GM12878 (cell line): ENCODE data around the gene CMYA5. TPM values are rescaled to one million over a fixed set of nuclear protein-coding genes. Genes with fewer than 3 reads are reported as not detected.

ENCODE experiments used
- ATAC-seq: fragments of 200-7000 bp; cut with Tn5 transposase; 3 replicates; pipeline ENCODE4 v1.9.1; 2020; ENCODE audit warnings: mild to moderate bottlenecking, moderate library complexity
- BruUV-seq: library from RNA; stranded (reverse); fragments of 400-500 nt; replicated peaks from 2 replicates; lab custom pipeline; 2021; lab: Mats Ljungman, UMichigan
- CTCF ChIA-PET: fragments of 300-600 bp; sonication (Branson Sonifier 250); formaldehyde crosslinking; extraction: SDS; loops from one replicate; lab custom pipeline; 2021; ENCODE audit warnings: inconsistent platforms; lab: Yijun Ruan, JAX
- POLR2A ChIA-PET: fragments of 350-600 bp; formaldehyde crosslinking; extraction: SDS; loops from one replicate; lab custom pipeline; 2021; ENCODE audit warnings: inconsistent platforms; lab: Charles Lee
- RAD21 ChIA-PET: fragments of 300-600 bp; sonication (Branson Sonifier 250); formaldehyde crosslinking; loops from one replicate; lab custom pipeline; 2023; ENCODE audit warnings: antibody characterized with exemption; ENCODE audit not compliant: unreplicated experiment; lab: Charles Lee
- SMC1A ChIA-PET: fragments of 300-600 bp; sonication (Branson Sonifier 250); formaldehyde crosslinking; loops from one replicate; lab custom pipeline; 2023; ENCODE audit not compliant: unreplicated experiment, uncharacterized antibody; lab: Charles Lee
- DNase-seq: peaks from one replicate; pipeline ENCODE4 v3.0.0-alpha.2; 2011; ENCODE audit warnings: low read depth, low spot score
- FAIRE-seq: peaks from 3 replicates; lab custom pipeline; 2011; peaks lifted over from hg19 to GRCh38; lab: Jason Lieb, UNC
- H2AFZ ChIP-seq: 2 replicates; pipeline ENCODE4 v1.6.0; 2011; ENCODE audit warnings: low read depth, low read length, control low read depth; ENCODE audit not compliant: control insufficient read depth
- H3K27ac ChIP-seq: 2 replicates; pipeline ENCODE4 v1.5.1; 2011; ENCODE audit warnings: control low read depth; ENCODE audit not compliant: control insufficient read depth, insufficient read depth
- H3K27me3 ChIP-seq, 2 experiments: replicated peaks in 1 of 2; 2 replicates each; pipeline versions ENCODE4 v1.6.0 to v1.6.1; 2011; ENCODE audit warnings: low read length in 1 of 2; ENCODE audit not compliant: control insufficient read depth in 2 of 2, insufficient read depth in 2 of 2
- H3K36me3 ChIP-seq, 2 experiments: 2 replicates each; pipeline ENCODE4 v1.5.1; 2011; ENCODE audit warnings: low read length in 1 of 2; ENCODE audit not compliant: control insufficient read depth in 2 of 2, insufficient read depth in 2 of 2
- H3K4me1 ChIP-seq: 2 replicates; pipeline ENCODE4 v1.6.1; 2011; ENCODE audit warnings: mild to moderate bottlenecking, low read length, moderate library complexity, mixed read lengths; ENCODE audit not compliant: control insufficient read depth, insufficient read depth
- H3K4me2 ChIP-seq: 2 replicates; pipeline ENCODE4 v1.6.0; 2011; ENCODE audit warnings: control low read depth; ENCODE audit not compliant: control insufficient read depth, insufficient read depth
- H3K4me3 ChIP-seq: fragments of 200-600 bp; sonication (generic); 2 replicates; pipeline ENCODE4 v1.5.1; 2016
- H3K79me2 ChIP-seq: 2 replicates; pipeline ENCODE4 v1.6.0; 2011; ENCODE audit warnings: low read length; ENCODE audit not compliant: control insufficient read depth, insufficient read depth
- H3K9ac ChIP-seq: 2 replicates; pipeline ENCODE4 v1.8.0; 2011; ENCODE audit warnings: low read length, control low read depth, mixed read lengths; ENCODE audit not compliant: control insufficient read depth, insufficient read depth
- H3K9me3 ChIP-seq: replicated peaks from 3 replicates; pipeline ENCODE4 v1.5.1; 2011; ENCODE audit warnings: mild to moderate bottlenecking, low read length; ENCODE audit not compliant: control insufficient read depth, insufficient read depth
- H4K20me1 ChIP-seq: 2 replicates; pipeline ENCODE4 v1.6.0; 2011; ENCODE audit not compliant: control insufficient read depth, insufficient read depth
- BMI1 ChIP-seq: fragments of 450-650 bp; IDR thresholded peaks from 2 replicates; pipeline ENCODE4 v1.6.1; 2016; ENCODE audit warnings: mild to moderate bottlenecking, moderate library complexity, borderline replicate concordance
- CEBPB ChIP-seq, 2 experiments: fragments of 150-350 bp in 1 of 2; IDR thresholded peaks; 2 replicates each; pipeline ENCODE4 v1.6.1; 2012 to 2014; ENCODE audit warnings: low read depth in 2 of 2, low read length in 2 of 2, borderline replicate concordance in 1 of 2, inconsistent platforms in 1 of 2
- CREB1 ChIP-seq: IDR thresholded peaks from 2 replicates; pipeline ENCODE4 v1.6.1; 2012; ENCODE audit warnings: low read depth, mild to moderate bottlenecking, inconsistent platforms
- EED ChIP-seq: sonication (generic); IDR thresholded peaks from 2 replicates; pipeline ENCODE4 v1.6.1; 2016; ENCODE audit warnings: antibody characterized with exemption, low read depth
- KAT2A ChIP-seq: conservative IDR thresholded peaks from 2 replicates; pipeline ENCODE4 v1.6.1; 2011; ENCODE audit warnings: low read depth, low read length; ENCODE audit not compliant: control insufficient read depth
- KLF5 ChIP-seq: fragments of 450-650 bp; IDR thresholded peaks from 2 replicates; pipeline ENCODE4 v1.6.1; 2014; ENCODE audit warnings: mild to moderate bottlenecking; ENCODE audit not compliant: partially characterized antibody
- POLR2A ChIP-seq: IDR thresholded peaks from 2 replicates; pipeline ENCODE4 v1.6.1; 2011; ENCODE audit warnings: low read depth, mild to moderate bottlenecking, low read length
- SUPT20H ChIP-seq: IDR thresholded peaks from 2 replicates; pipeline ENCODE4 v1.6.1; 2011; ENCODE audit warnings: low read depth, mild to moderate bottlenecking, low read length, moderate library complexity, borderline replicate concordance; ENCODE audit not compliant: control insufficient read depth
- ZNF274 ChIP-seq: IDR thresholded peaks from one replicate; pipeline ENCODE4 v1.8.0; 2011; ENCODE audit not compliant: insufficient read length, insufficient read depth
- ZSCAN29 ChIP-seq: fragments of 450-650 bp; IDR thresholded peaks from 2 replicates; pipeline ENCODE4 v1.6.1; 2017; ENCODE audit warnings: mild to moderate bottlenecking, moderate library complexity
- WGBS: methylation state at CpG from one replicate; pipeline ENCODE4 v1.1.6; 2016; ENCODE audit warnings: low lambda C conversion rate; ENCODE audit not compliant: insufficient replicate concordance, insufficient coverage; ENCODE audit errors: missing lambda C conversion rate; 5-methylcytosine and 5-hydroxymethylcytosine counted together
- in situ Hi-C: fragments of 300-500 bp; cut with MboI; formaldehyde crosslinking; loops from 9 replicates; pipeline ENCODE4 v1.14.3; 2018; ENCODE audit warnings: mixed read lengths
- intact Hi-C: fragments of 100-400 bp; cut with micrococcal nuclease; formaldehyde crosslinking; loops from one replicate; pipeline ENCODE4 v1.14.2; 2022; ENCODE audit not compliant: unreplicated experiment
- polyA plus RNA-seq, 11 experiments: library from polyadenylated mRNA; depleted of rRNA in 4 of 11; unstranded in 6 of 11; stranded (reverse) in 5 of 11; fragments of >200 nt; fragmentation: Nextera tagmentation in 4 of 11; fragmentation: Illumina TruSeq in 1 of 11; extraction: Ambion mirVana in 4 of 11; extraction: Trizol in 1 of 11; gene quantifications; 1 replicate in 1 of 11; 2 replicates in 10 of 11; pipeline versions ENCODE4 v1.2.1 to v1.2.3, GENCODE V29; 2011 to 2016; ENCODE audit warnings: inconsistent platforms in 2 of 11, missing spikeins in 2 of 11, low read depth in 1 of 11
- total RNA-seq, 4 experiments: library from RNA; depleted of rRNA in 3 of 4; stranded (reverse); fragments of >200 nt in 3 of 4; fragmentation: Illumina TruSeq in 1 of 4; extraction: Trizol in 1 of 4; gene quantifications; 2 replicates each; pipeline versions ENCODE4 v1.2.1 to v1.2.3, GENCODE V29; 2013 to 2021
- TF ChIP-seq, protein P1 (sequence below): IDR thresholded peaks from 2 replicates; pipeline ENCODE4 v1.6.1; 2012; ENCODE audit warnings: improper control_type of control experiment, low read depth, low read length; ENCODE audit not compliant: insufficient replicate concordance
- TF ChIP-seq, protein P2 (sequence below): IDR thresholded peaks from 2 replicates; pipeline ENCODE4 v1.6.1; 2011; ENCODE audit warnings: low read depth, low read length, improper control_type of control experiment, borderline replicate concordance
- TF ChIP-seq, protein P3 (sequence below): IDR thresholded peaks from 2 replicates; pipeline ENCODE4 v1.6.1; 2012; ENCODE audit warnings: low read depth, low read length, improper control_type of control experiment

The CMYA5 gene
- total and polyA plus RNA-seq, 10 of the 15 experiments (the other 5 are each of a cell fraction or from before 2014, with no cell fraction given) = 0.01 to 0.34 (median 0.16) TPM; not detected in 1

DNA sequence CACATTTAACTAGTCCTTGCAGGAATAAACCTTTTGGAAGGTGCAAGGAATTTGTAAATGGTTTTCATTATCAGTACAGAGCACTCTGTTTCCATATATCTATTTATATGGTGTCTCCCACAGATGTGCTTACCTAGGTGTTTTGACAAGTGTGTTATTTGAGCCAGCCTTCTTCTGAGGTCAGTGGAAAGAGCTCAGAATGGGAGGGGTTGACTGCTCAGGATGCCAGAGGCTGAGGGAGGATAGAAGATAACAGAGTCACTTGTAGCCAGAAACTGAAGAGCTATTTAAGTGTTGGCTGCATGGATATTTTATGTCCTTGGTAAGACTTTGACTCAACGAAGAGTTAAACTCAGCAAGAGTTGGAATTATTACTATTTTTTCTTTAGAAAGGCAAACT, 5.0 kb downstream of the CMYA5 start (continued):
- TF ChIP-seq, protein P1, sequence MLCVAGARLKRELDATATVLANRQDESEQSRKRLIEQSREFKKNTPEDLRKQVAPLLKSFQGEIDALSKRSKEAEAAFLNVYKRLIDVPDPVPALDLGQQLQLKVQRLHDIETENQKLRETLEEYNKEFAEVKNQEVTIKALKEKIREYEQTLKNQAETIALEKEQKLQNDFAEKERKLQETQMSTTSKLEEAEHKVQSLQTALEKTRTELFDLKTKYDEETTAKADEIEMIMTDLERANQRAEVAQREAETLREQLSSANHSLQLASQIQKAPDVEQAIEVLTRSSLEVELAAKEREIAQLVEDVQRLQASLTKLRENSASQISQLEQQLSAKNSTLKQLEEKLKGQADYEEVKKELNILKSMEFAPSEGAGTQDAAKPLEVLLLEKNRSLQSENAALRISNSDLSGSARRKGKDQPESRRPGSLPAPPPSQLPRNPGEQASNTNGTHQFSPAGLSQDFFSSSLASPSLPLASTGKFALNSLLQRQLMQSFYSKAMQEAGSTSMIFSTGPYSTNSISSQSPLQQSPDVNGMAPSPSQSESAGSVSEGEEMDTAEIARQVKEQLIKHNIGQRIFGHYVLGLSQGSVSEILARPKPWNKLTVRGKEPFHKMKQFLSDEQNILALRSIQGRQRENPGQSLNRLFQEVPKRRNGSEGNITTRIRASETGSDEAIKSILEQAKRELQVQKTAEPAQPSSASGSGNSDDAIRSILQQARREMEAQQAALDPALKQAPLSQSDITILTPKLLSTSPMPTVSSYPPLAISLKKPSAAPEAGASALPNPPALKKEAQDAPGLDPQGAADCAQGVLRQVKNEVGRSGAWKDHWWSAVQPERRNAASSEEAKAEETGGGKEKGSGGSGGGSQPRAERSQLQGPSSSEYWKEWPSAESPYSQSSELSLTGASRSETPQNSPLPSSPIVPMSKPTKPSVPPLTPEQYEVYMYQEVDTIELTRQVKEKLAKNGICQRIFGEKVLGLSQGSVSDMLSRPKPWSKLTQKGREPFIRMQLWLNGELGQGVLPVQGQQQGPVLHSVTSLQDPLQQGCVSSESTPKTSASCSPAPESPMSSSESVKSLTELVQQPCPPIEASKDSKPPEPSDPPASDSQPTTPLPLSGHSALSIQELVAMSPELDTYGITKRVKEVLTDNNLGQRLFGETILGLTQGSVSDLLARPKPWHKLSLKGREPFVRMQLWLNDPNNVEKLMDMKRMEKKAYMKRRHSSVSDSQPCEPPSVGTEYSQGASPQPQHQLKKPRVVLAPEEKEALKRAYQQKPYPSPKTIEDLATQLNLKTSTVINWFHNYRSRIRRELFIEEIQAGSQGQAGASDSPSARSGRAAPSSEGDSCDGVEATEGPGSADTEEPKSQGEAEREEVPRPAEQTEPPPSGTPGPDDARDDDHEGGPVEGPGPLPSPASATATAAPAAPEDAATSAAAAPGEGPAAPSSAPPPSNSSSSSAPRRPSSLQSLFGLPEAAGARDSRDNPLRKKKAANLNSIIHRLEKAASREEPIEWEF = no peak
- TF ChIP-seq, protein P2, sequence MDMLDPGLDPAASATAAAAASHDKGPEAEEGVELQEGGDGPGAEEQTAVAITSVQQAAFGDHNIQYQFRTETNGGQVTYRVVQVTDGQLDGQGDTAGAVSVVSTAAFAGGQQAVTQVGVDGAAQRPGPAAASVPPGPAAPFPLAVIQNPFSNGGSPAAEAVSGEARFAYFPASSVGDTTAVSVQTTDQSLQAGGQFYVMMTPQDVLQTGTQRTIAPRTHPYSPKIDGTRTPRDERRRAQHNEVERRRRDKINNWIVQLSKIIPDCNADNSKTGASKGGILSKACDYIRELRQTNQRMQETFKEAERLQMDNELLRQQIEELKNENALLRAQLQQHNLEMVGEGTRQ = no peak
- TF ChIP-seq POLR2A = no peak
- TF ChIP-seq, protein P3, sequence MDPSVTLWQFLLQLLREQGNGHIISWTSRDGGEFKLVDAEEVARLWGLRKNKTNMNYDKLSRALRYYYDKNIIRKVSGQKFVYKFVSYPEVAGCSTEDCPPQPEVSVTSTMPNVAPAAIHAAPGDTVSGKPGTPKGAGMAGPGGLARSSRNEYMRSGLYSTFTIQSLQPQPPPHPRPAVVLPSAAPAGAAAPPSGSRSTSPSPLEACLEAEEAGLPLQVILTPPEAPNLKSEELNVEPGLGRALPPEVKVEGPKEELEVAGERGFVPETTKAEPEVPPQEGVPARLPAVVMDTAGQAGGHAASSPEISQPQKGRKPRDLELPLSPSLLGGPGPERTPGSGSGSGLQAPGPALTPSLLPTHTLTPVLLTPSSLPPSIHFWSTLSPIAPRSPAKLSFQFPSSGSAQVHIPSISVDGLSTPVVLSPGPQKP = no peak
- no peak for TF ChIP-seq ZSCAN29

DNA sequence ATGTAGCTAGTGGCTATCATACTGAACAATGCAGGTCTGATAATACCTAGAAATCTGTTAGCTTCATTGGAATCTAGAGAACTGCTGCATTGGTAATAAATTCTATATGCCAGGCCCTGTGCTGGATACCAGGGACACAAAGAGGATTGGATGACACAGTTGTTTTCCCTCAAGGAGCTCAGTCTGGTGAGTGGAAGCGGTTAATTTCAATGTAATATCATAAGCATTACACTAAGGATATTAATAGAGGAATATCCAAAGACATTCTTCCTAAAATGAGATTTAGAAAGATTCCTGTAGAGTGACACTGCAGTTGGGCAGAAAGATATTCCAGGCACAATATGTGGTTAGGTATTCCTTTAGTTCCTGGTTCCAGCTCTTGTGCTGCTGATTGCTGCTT, 5.9 kb downstream of the CMYA5 start:
- Histone ChIP-seq H2AFZ (no peak overlapping the region), H3K27ac (no peak overlapping the region), H3K27me3 (no peaks in the 10 kb centered on the region), H3K4me3 (no peak overlapping the region), H3K4me2 (no peak overlapping the region), H3K9ac (no peak overlapping the region), H3K79me2 (no peaks in the 10 kb centered on the region), H3K9me3 (no peaks in the 10 kb centered on the region), H3K4me1 (peaks cover 17% of the 10 kb centered on the region), H4K20me1 (no peaks in the 10 kb centered on the region), H3K36me3 (no peaks in the 10 kb centered on the region)
- ATAC-seq (no peak), FAIRE-seq (no peak), DNase-seq (no peak)
- in situ Hi-C loops = no loop called here
- CTCF ChIA-PET = no interaction called here
- no TSS peak for BruUV-seq
- RAD21 ChIA-PET = no interaction called here
- 96% methylated on average over 1 of the region's 1 CpG for WGBS
- intact Hi-C loops = no loop called here
- SMC1A ChIA-PET = interaction anchor here (0.8 kb wide), 1 partner anchor 9 kb away, joined by 4 read pairs; no protein-coding TSS in a partner anchor
- POLR2A ChIA-PET = no interaction called here
- TF ChIP-seq CREB1 (no peak), KAT2A (no peak), CEBPB (IDR thresholded peaks at IDR 0.05; ENCODE audit: borderline replicate concordance in 1 of 2, low read depth in 2 of 2, low read length in 2 of 2) (no peak), ZNF274 (no peak), SUPT20H (no peak), BMI1 (no peak), EED (no peak), KLF5 (no peak)
